BLaER1 treated with 17β-estradiol and CSF1 and Interleukin-3, amounts not matched to agents 10 nM and 100 nM (cell line): ENCODE measurements around the gene SRA1.
A peak's percentile ranks its signal among the peaks of the same experiment; 100 is the strongest.

Source experiments
- H3K27ac ChIP-seq, 11 experiments: shearing (Covaris generic); formaldehyde crosslinking; 2 replicates each; pipeline ENCODE4 v1.8.1; 2022
- H3K27me3 ChIP-seq, 11 experiments: shearing (Covaris generic); formaldehyde crosslinking; 2 replicates each; pipeline ENCODE4 v1.8.1; 2022
- H3K36me3 ChIP-seq, 11 experiments: shearing (Covaris generic); formaldehyde crosslinking; 2 replicates each; pipeline ENCODE4 v1.8.1; 2022
- H3K4me1 ChIP-seq, 10 experiments: shearing (Covaris generic); formaldehyde crosslinking; 2 replicates each; pipeline ENCODE4 v1.8.1; 2022
- H3K4me2 ChIP-seq, 11 experiments: shearing (Covaris generic); formaldehyde crosslinking; 2 replicates each; pipeline ENCODE4 v1.8.1; 2022
- H3K4me3 ChIP-seq, 10 experiments: shearing (Covaris generic); formaldehyde crosslinking; 2 replicates each; pipeline ENCODE4 v1.8.1; 2022
- H3K9ac ChIP-seq, 11 experiments: shearing (Covaris generic); formaldehyde crosslinking; 2 replicates each; pipeline ENCODE4 v1.8.1; 2022
- H3K9me3 ChIP-seq, 11 experiments: shearing (Covaris generic); formaldehyde crosslinking; replicated peaks in 1 of 11; 2 replicates each; pipeline ENCODE4 v1.8.1; 2022
- H4K20me1 ChIP-seq, 11 experiments: shearing (Covaris generic); formaldehyde crosslinking; 2 replicates each; pipeline ENCODE4 v1.8.1; 2022
- Cebpa-rat ChIP-seq, 11 experiments: shearing (Covaris generic); IDR thresholded peaks; 2 replicates each; pipeline ENCODE4 v1.8.1; 2022

The SRA1 gene

GRCh38 chr5:140549237-140550144 is 7.8 kb downstream of the SRA1 start:
- peak overlapping the region in 3 of 10 experiments; percentile 41 to 52 (median 45); a peak in 8 of 20 replicates for H3K4me3 ChIP-seq
- H3K36me3 ChIP-seq: peaks cover 53 to 77% (median 65%) of the 10 kb centered on the region in 11 experiments
- H3K9ac ChIP-seq: peak overlapping the region in 9 of 11 experiments; percentile 8 to 90 (median 78); a peak in 15 of 22 replicates
- H3K27me3 ChIP-seq: no peaks in the 10 kb centered on the region
- TF ChIP-seq Cebpa-rat (IDR thresholded peaks at IDR 0.05): no peak
- H3K9me3 ChIP-seq: no peaks in the 10 kb centered on the region
- peaks cover 42 to 90% (median 74%) of the 10 kb centered on the region in 10 experiments for H3K4me1 ChIP-seq
- peaks cover 0 to 69% (median 2%) of the 10 kb centered on the region in 11 experiments; a peak in 10 of 22 replicates for H4K20me1 ChIP-seq
- H3K4me2 ChIP-seq: peak overlapping the region; percentile 86 to 98 (median 92)
- peak overlapping the region; percentile 80 to 92 (median 88); a peak in 20 of 22 replicates for H3K27ac ChIP-seq

- no peaks in the 10 kb centered on the region for H3K9me3 ChIP-seq
- peaks cover 54 to 77% (median 68%) of the 10 kb centered on the region in 11 experiments for H3K36me3 ChIP-seq
- H3K4me3 ChIP-seq: peak overlapping the region in 7 of 10 experiments; percentile 45 to 65 (median 53); a peak in 13 of 20 replicates
- H3K9ac ChIP-seq: peak overlapping the region; percentile 76 to 90 (median 80)
- H3K4me2 ChIP-seq: peak overlapping the region; percentile 86 to 98 (median 92)
- H3K27me3 ChIP-seq: no peaks in the 10 kb centered on the region
- H3K27ac ChIP-seq: peak overlapping the region; percentile 80 to 92 (median 88)
- no peak for TF ChIP-seq Cebpa-rat (IDR thresholded peaks at IDR 0.05)
- H3K4me1 ChIP-seq: peaks cover 42 to 83% (median 67%) of the 10 kb centered on the region in 10 experiments
- peaks cover 0 to 62% (median 0%) of the 10 kb centered on the region in 11 experiments; a peak in 10 of 22 replicates for H4K20me1 ChIP-seq
Observed at GRCh38 chr5:140548791-140549190, 8.5 kb downstream of the SRA1 start.

DNA sequence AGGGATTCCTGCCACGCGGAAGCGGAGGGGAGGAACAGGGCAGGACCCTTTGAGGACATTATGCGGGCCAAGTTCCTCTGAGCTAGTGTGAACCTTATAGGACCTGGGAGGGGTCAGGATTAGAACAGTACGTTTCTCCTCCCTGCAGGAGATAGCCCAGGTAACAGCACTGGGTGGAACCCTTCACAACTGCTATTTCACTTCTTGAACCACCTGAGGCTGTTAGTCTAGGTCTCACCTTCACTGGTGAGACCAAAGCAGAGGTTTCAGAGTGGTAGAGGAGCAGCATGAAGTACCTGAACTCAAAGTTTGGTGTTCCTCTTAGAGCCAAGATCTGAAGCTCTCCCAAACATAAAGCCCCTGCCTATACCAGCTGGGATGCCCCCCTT is 9.0 kb downstream of the SRA1 start:
- H3K4me3 ChIP-seq: peak overlapping the region; percentile 45 to 65 (median 54)
- peak overlapping the region; percentile 86 to 98 (median 92) for H3K4me2 ChIP-seq
- peaks cover 42 to 78% (median 62%) of the 10 kb centered on the region in 10 experiments for H3K4me1 ChIP-seq
- no peaks in the 10 kb centered on the region for H3K9me3 ChIP-seq
- no peak for TF ChIP-seq Cebpa-rat (IDR thresholded peaks at IDR 0.05)
- H4K20me1 ChIP-seq: peaks cover 0 to 57% (median 0%) of the 10 kb centered on the region in 11 experiments; a peak in 10 of 22 replicates
- peak overlapping the region; percentile 80 to 92 (median 88) for H3K27ac ChIP-seq
- peak overlapping the region; percentile 76 to 90 (median 80) for H3K9ac ChIP-seq
- H3K36me3 ChIP-seq: peaks cover 55 to 77% (median 68%) of the 10 kb centered on the region in 11 experiments
- no peaks in the 10 kb centered on the region for H3K27me3 ChIP-seq

- Histone ChIP-seq H3K4me2 (peak within 1 kb of the TSS; percentile 86 to 98 (median 92)), H3K9ac (peak within 1 kb of the TSS; percentile 76 to 90 (median 80)), H3K4me3 (peak within 1 kb of the TSS; percentile 45 to 65 (median 54)), H3K4me1 (peaks cover 42 to 72% (median 57%) of the 10 kb centered on the region in 10 experiments), H4K20me1 (peaks cover 0 to 51% (median 0%) of the 10 kb centered on the region in 11 experiments; a peak in 8 of 22 replicates), H3K36me3 (peaks cover 54 to 77% (median 68%) of the 10 kb centered on the region in 11 experiments), H3K9me3 (no peaks in the 10 kb centered on the region), H3K27me3 (no peaks in the 10 kb centered on the region), H3K27ac (peak within 1 kb of the TSS; percentile 80 to 92 (median 88))
- peak in 1 of 11 experiments; percentile 14; a peak in 1 of 22 replicates for TF ChIP-seq Cebpa-rat (IDR thresholded peaks at IDR 0.05)
Observed at GRCh38 chr5:140547508-140548299, 9.6 kb downstream of the SRA1 start, which contains the start of gene EIF4EBP3. Gene EIF4EBP3, plus strand, starts transcription at chr5:140547662. Its CDS starts 76 bp downstream, at chr5:140547738.

DNA sequence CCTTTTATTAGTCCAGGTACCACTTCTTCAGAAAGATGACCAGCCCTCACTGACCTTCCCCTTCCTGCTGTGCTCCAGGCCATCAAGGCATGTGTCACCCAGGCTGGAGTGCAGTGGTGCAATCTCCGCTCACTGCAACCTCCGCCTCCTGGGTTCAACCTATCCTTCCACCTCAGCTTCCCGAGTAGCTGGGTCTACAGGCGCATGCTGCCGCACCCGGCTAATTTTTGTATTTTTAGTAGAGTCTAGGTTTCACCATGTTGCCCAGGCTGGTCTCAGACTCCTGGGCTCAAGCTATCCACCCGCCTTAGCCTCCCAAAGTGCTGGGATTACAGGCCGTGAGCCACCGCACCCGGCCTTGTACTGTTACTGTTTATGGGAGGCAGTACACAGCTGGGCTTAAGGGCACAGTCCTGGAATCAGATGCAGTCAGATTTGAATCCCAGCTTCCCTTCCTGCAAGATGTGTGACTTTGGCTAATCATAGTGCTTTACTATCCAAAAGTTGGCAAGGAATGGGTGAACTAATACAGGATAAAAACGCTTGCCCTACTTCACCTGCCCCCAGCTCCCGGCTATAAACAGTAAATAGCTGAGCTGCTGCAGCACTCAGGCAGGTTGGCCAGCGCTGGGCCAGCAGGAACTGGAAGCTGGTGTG is 10.3 kb downstream of the SRA1 start:
- H3K4me3 ChIP-seq: peak overlapping the region; percentile 29 to 65 (median 54); a peak in 13 of 20 replicates
- H3K27ac ChIP-seq: peak overlapping the region; percentile 31 to 92 (median 88); a peak in 21 of 22 replicates
- H4K20me1 ChIP-seq: peaks cover 0 to 43% (median 0%) of the 10 kb centered on the region in 11 experiments; a peak in 7 of 22 replicates
- no peak for TF ChIP-seq Cebpa-rat (IDR thresholded peaks at IDR 0.05)
- no peaks in the 10 kb centered on the region for H3K9me3 ChIP-seq
- H3K4me2 ChIP-seq: peak overlapping the region; percentile 86 to 98 (median 92)
- H3K4me1 ChIP-seq: peaks cover 42 to 65% (median 55%) of the 10 kb centered on the region in 10 experiments
- no peaks in the 10 kb centered on the region for H3K27me3 ChIP-seq
- peaks cover 56 to 78% (median 70%) of the 10 kb centered on the region in 11 experiments for H3K36me3 ChIP-seq
- H3K9ac ChIP-seq: peak overlapping the region; percentile 76 to 90 (median 80); a peak in 21 of 22 replicates

GRCh38 chr5:140545606-140546005 is 11.7 kb downstream of the SRA1 start:
- H4K20me1 ChIP-seq: peaks cover 0 to 30% (median 0%) of the 10 kb centered on the region in 11 experiments; a peak in 7 of 22 replicates
- H3K4me3 ChIP-seq: no peak overlapping the region
- H3K9ac ChIP-seq: 0 out of 22 replicates have a peak overlapping the region, but pooled peaks of 1 of the 11 experiments have one; percentile 3
- H3K4me1 ChIP-seq: peaks cover 39 to 51% (median 42%) of the 10 kb centered on the region in 10 experiments
- no peaks in the 10 kb centered on the region for H3K9me3 ChIP-seq
- TF ChIP-seq Cebpa-rat (IDR thresholded peaks at IDR 0.05): no peak
- H3K4me2 ChIP-seq: peak overlapping the region in 2 of 11 experiments; percentile 97; a peak in 1 of 22 replicates
- H3K27ac ChIP-seq: no peak overlapping the region
- peaks cover 56 to 78% (median 70%) of the 10 kb centered on the region in 11 experiments for H3K36me3 ChIP-seq
- H3K27me3 ChIP-seq: no peaks in the 10 kb centered on the region

GRCh38 chr5:140544986-140545385 is 12.3 kb downstream of the SRA1 start:
- peaks cover 0 to 24% (median 0%) of the 10 kb centered on the region in 11 experiments; a peak in 7 of 22 replicates for H4K20me1 ChIP-seq
- H3K9ac ChIP-seq: no peak overlapping the region
- H3K36me3 ChIP-seq: peaks cover 56 to 78% (median 70%) of the 10 kb centered on the region in 11 experiments
- no peaks in the 10 kb centered on the region for H3K27me3 ChIP-seq
- no peak for TF ChIP-seq Cebpa-rat (IDR thresholded peaks at IDR 0.05)
- H3K4me3 ChIP-seq: no peak overlapping the region
- no peak overlapping the region for H3K4me2 ChIP-seq
- no peak overlapping the region for H3K27ac ChIP-seq
- peaks cover 33 to 45% (median 36%) of the 10 kb centered on the region in 10 experiments for H3K4me1 ChIP-seq
- H3K9me3 ChIP-seq: no peaks in the 10 kb centered on the region

DNA sequence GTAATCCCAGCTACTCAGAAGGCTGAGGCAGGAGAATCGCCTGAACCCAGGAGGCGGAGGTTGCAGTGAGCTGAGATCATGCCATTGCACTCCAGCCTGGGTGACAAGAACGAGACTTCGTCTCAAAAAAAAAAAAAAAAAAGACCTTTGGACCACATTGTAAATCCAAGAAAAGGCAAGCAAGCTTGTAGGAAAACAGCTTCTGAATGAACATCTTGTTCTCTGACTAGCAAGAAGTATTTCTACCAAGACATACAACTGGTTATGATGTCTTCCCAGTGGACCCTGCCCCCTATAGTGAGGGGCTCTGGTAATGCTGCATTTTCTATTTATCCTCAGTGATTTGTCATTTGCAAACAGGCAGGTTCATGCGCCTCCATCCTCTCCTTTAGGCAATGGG is 14.3 kb downstream of the SRA1 start:
- no peak overlapping the region for H3K9ac ChIP-seq
- no peak overlapping the region for H3K4me3 ChIP-seq
- no peaks in the 10 kb centered on the region for H3K9me3 ChIP-seq
- no peak for TF ChIP-seq Cebpa-rat (IDR thresholded peaks at IDR 0.05)
- H3K36me3 ChIP-seq: peaks cover 69 to 80% (median 74%) of the 10 kb centered on the region in 11 experiments
- H4K20me1 ChIP-seq: peaks cover 0 to 8% (median 0%) of the 10 kb centered on the region in 11 experiments; a peak in 2 of 22 replicates
- H3K4me2 ChIP-seq: no peak overlapping the region
- no peak overlapping the region for H3K27ac ChIP-seq
- H3K4me1 ChIP-seq: peaks cover 13 to 25% (median 16%) of the 10 kb centered on the region in 10 experiments
- H3K27me3 ChIP-seq: no peaks in the 10 kb centered on the region
